T-helper 1 cell (primary cell): Measurements from ENCODE around the gene MSH6.

Experiments used
- DNase-seq, 5 donors: peaks; one replicate each; pipeline ENCODE4 v3.0.0-alpha.2; 2012 to 2020
- total RNA-seq, 4 donors: gene quantifications; one replicate each; lab custom pipeline; 2026; lab: John Stamatoyannopoulos, UW

The MSH6 gene
- 61.0 to 81.6 (median 75.5) reads per million in 4 donors for total RNA-seq

- peak; percentile 82 to 93 (median 85) for DNase-seq
Observed at GRCh38 chr2:47782671-47783485, at the start of gene MSH6. Gene MSH6 (plus strand): TSS chr2:47783145. CDS start chr2:47783234, 89 bp downstream.

GRCh38 chr2:47735136-47735869 is 47.6 kb upstream of the MSH6 start:
- no peak for DNase-seq

GRCh38 chr2:47735912-47736311 is 47.0 kb upstream of the MSH6 start:
- no peak for DNase-seq

GRCh38 chr2:47737191-47737975 is 45.6 kb upstream of the MSH6 start:
- no peak for DNase-seq

- DNase-seq = no peak
Observed at GRCh38 chr2:47738331-47738730, 44.6 kb upstream of the MSH6 start.

GRCh38 chr2:47741101-47741500 is 41.8 kb upstream of the MSH6 start:
- DNase-seq = no peak

- no peak for DNase-seq
Observed at GRCh38 chr2:47741637-47742036, 41.3 kb upstream of the MSH6 start.

- no peak for DNase-seq
Observed at GRCh38 chr2:47744074-47744473, 38.9 kb upstream of the MSH6 start.

DNA sequence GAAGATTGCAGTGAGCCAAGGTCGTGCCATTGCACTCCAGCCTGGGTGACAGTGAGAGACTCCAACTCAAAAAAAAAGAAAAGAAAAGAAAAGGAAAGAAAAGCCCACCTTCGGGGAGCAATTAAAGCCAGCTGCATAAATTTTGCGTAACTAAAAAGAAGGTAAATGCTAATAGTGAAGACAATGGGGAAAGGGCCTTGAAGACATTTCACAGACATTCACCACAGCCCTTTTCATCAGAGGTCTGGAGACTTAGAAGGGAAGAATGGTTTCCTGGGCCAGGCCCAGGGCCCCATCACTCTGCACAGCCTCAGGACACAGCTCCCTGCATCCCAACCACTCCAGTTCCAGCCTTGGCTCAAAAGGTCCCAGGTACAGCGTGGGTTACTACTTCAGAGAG is 35.1 kb upstream of the MSH6 start:
- DNase-seq = no peak

GRCh38 chr2:47751856-47752414 is 31.0 kb upstream of the MSH6 start:
- DNase-seq = no peak

DNA sequence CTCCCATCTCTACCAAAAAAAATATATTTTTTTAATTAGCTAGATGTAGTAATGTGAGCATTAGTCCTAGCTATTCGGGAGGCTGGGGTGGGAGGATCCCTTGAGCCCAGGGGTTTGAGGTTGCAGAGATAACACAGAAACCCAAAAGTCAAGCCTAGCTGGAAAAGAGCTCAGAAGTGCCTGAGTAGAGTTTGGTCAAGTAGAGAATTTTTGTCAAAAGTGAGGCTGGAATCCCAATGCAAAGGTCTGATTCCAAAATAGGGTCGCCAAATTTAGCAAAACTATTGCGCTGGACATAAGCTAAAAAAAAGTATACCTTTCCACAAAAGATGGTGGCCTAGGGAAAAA is 15.5 kb upstream of the MSH6 start:
- DNase-seq = no peak

DNA sequence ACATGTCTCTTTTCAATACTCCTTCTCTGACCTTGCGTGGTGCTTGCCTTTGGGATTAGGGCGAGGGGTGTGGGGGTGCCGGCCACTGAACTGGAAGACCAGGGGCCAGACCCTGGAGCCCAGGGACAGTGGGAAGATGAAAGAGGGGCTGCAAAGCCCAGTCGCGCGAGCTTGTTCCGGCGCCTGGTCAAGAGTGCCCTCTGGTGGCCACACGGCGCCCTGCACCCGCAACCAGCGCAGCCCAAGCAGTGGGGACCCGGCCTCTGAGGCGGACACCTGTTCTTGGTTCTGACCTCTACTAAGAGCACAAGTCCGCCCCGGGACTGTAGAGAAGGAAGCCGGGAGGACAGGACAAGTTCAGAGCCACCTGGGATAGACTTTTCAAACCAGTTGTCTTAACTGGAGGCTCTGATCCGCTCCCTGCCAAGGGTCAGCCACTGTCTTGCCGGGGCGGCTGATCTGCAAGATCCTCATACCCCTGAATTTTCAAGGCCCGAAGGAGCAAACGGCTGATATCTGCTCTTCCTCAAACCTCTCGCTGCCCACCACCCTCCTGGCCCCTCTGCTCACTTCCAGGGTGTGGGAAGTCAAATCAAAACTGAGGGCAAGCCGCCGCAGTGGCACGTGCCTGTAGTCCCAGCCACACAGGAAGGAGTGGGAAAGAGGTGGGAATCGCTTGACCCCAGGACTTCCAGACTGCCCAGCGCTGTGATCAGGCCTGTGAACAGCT is 14.9 kb upstream of the MSH6 start:
- peak; percentile 20 to 60 (median 55) for DNase-seq

- no peak for DNase-seq
Observed at GRCh38 chr2:47769318-47769717, 13.6 kb upstream of the MSH6 start.

- DNase-seq = no peak
Observed at GRCh38 chr2:47771211-47771610, 11.7 kb upstream of the MSH6 start.

GRCh38 chr2:47772343-47772742 is 10.6 kb upstream of the MSH6 start:
- DNase-seq = no peak

DNA sequence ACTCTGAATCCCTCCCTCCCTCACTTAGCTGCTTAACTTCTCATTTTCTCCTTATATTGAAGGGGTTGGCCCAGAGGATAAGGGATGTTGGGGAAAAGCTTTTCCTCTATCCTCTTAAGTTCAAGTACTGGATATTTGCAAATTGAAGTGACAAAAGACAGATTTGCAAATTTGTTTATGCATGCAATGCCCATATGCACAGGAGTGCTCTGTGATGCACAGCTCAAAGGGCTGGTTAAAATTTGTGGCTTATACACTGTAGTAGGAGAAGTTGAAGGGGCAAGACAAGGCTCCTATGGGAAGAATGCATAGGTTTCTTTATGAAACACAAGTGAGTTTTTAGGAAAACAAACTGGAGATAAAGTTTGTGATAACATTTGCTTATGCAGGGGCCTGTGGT is 8.4 kb upstream of the MSH6 start:
- no peak for DNase-seq

- DNase-seq = no peak
Observed at GRCh38 chr2:47777277-47777937, 5.5 kb upstream of the MSH6 start.

DNA sequence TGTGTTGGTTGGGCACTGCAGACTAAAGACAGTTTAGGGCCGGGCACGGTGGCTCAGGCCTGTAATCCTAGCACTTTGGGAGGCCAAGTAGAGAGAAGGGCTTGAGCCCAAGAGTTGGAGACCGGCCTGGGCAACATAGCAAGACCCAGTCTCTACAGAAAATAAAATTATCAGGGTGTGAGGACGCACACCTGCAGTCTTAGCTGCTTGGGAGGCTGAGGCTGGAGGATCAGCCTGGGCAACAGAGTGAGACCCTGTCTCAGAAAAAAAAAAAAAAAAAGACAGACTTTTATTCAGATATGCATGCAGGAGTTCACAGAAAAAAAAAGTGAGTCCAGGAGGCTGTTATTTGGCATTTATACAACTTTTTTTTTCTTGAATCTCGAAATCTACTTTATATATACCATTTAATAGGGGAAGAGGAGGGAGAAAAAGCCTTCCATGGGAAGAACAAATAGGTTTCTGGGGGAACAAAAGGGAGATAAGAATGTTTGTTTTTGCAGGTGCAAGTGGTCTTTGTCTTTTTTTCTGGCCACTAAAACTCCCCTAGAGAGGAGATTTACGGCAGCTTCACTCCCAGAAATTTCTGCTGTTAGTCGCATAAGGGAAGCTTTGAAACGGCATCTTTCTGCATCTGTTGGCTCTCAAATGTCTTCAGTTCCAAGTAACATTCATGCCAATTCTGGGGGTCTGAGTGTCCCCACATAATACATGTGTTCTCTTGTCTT is 4.1 kb upstream of the MSH6 start:
- DNase-seq = no peak

- no peak for DNase-seq
Observed at GRCh38 chr2:47779426-47779790, 3.5 kb upstream of the MSH6 start.

DNA sequence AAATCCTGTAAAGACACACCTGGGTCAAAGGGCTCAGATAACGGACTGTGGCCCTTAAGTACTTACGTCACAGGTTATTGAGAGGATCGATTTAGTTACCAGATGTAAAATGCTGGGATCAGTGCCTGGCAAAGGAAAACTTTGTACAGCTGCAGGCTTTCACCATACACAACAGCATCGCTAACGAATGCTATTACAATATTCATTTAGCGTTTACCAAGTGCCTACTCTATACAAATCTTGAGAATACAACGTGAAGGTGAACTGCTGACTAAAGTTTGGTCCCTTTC is 619 bp upstream of the MSH6 start:
- DNase-seq = no peak
